GM23338 (cell line): Measurements from ENCODE around the gene CWC15. TPM values are rescaled to one million over a fixed set of nuclear protein-coding genes. Genes with fewer than 3 reads are reported as not detected.
A peak's percentile ranks its signal among the peaks of the same experiment; 100 is the strongest.
"Not testable (repeated sequence)": the region's sequence is repeated elsewhere in the genome, so short reads cannot be mapped to it uniquely, and the experiment has no call there.

Experiments
- ATAC-seq: fragments of 200-7000 bp; cut with Tn5 transposase; 3 replicates; pipeline ENCODE4 v1.9.1; 2020
- DNase-seq: peaks from one replicate; pipeline ENCODE4 v3.0.0-alpha.2; 2015; ENCODE audit warnings: low spot score
- H2AFZ ChIP-seq: fragments of 200-600 bp; sonication (generic); 2 replicates; pipeline ENCODE4 v1.8.0; 2016; ENCODE audit warnings: antibody characterized with exemption, mild to moderate bottlenecking, moderate library complexity
- H3F3A ChIP-seq: fragments of 200-600 bp; sonication (generic); replicated peaks from 2 replicates; pipeline ENCODE4 v1.8.0; 2017; ENCODE audit warnings: antibody characterized with exemption, mixed run types, low read depth
- H3K27ac ChIP-seq: fragments of 200-600 bp; sonication (generic); 2 replicates; pipeline ENCODE4 v1.6.1; 2016; ENCODE audit warnings: low read depth
- H3K27me3 ChIP-seq: fragments of 200-600 bp; sonication (generic); 2 replicates; pipeline ENCODE4 v1.8.0; 2016; ENCODE audit warnings: mild to moderate bottlenecking, mixed run types, moderate library complexity; ENCODE audit not compliant: insufficient read depth
- H3K36me3 ChIP-seq: fragments of 200-600 bp; sonication (generic); 2 replicates; pipeline ENCODE4 v1.8.0; 2016; ENCODE audit warnings: mild to moderate bottlenecking; ENCODE audit not compliant: insufficient read depth
- H3K4me1 ChIP-seq: fragments of 200-600 bp; sonication (generic); 2 replicates; pipeline ENCODE4 v1.8.0; 2016; ENCODE audit warnings: mild to moderate bottlenecking, moderate library complexity; ENCODE audit not compliant: insufficient read depth
- H3K4me2 ChIP-seq: fragments of 200-600 bp; sonication (generic); 2 replicates; pipeline ENCODE4 v1.7.1; 2017; ENCODE audit warnings: mixed run types
- H3K4me3 ChIP-seq: fragments of 200-600 bp; sonication (generic); 2 replicates; pipeline ENCODE4 v1.6.1; 2016; ENCODE audit warnings: mixed run types
- H3K79me2 ChIP-seq: fragments of 200-600 bp; sonication (generic); replicated peaks from 2 replicates; pipeline ENCODE4 v1.8.0; 2017; ENCODE audit warnings: mild to moderate bottlenecking; ENCODE audit not compliant: insufficient read depth
- H3K9me2 ChIP-seq: fragments of 200-600 bp; sonication (generic); 2 replicates; pipeline ENCODE4 v1.8.0; 2017; ENCODE audit not compliant: insufficient read depth
- H4K20me1 ChIP-seq: fragments of 200-600 bp; sonication (generic); replicated peaks from 2 replicates; pipeline ENCODE4 v1.8.0; 2017; ENCODE audit warnings: mild to moderate bottlenecking; ENCODE audit not compliant: insufficient read depth
- H3K27ac Mint-ChIP-seq: 2 replicates; pipeline ENCODE4 v1.8.0; 2020; ENCODE audit warnings: inconsistent platforms, mild to moderate bottlenecking, moderate library complexity, mixed read lengths
- H3K27me3 Mint-ChIP-seq: 3 replicates; pipeline ENCODE4 v1.8.0; 2022; ENCODE audit warnings: low read depth, mild to moderate bottlenecking, moderate library complexity, mixed read lengths, inconsistent platforms; ENCODE audit not compliant: insufficient read depth, poor library complexity
- H3K36me3 Mint-ChIP-seq: 3 replicates; pipeline ENCODE4 v1.8.0; 2021; ENCODE audit warnings: low read depth, mild to moderate bottlenecking, inconsistent platforms, moderate library complexity, mixed read lengths
- H3K4me1 Mint-ChIP-seq: 3 replicates; pipeline ENCODE4 v1.8.0; 2020; ENCODE audit warnings: mild to moderate bottlenecking, inconsistent platforms, mixed read lengths
- H3K4me3 Mint-ChIP-seq: 3 replicates; pipeline ENCODE4 v1.8.0; 2021; ENCODE audit warnings: moderate library complexity, mild to moderate bottlenecking, inconsistent platforms, mixed read lengths
- H3K9me3 Mint-ChIP-seq: 3 replicates; pipeline ENCODE4 v1.8.0; 2020; ENCODE audit warnings: moderate library complexity, mild to moderate bottlenecking, inconsistent platforms, mixed read lengths
- EZH2 ChIP-seq: fragments of 200-600 bp; sonication (generic); IDR thresholded peaks from one replicate; pipeline ENCODE4 v1.8.0; 2017; ENCODE audit warnings: antibody characterized with exemption, mild to moderate bottlenecking, low read depth; ENCODE audit not compliant: unreplicated experiment
- POLR2AphosphoS5 ChIP-seq: IDR thresholded peaks from 2 replicates; pipeline ENCODE4 v1.6.1; 2016; ENCODE audit warnings: antibody characterized with exemption, low read depth
- STAT1 ChIP-seq: IDR thresholded peaks from one replicate; pipeline ENCODE4 v1.6.1; 2016; ENCODE audit warnings: antibody characterized with exemption; ENCODE audit not compliant: unreplicated experiment
- ZNF114 ChIP-seq: fragments of 250-450 bp; sonication (Bioruptor Pico); IDR thresholded peaks from 2 replicates; pipeline ENCODE4 v1.5.0; 2020; ENCODE audit warnings: mild to moderate bottlenecking, moderate library complexity
- ZNF331 ChIP-seq: fragments of 250-450 bp; sonication (Bioruptor Pico); IDR thresholded peaks from 2 replicates; pipeline ENCODE4 v1.5.0; 2020; ENCODE audit warnings: low read depth, mild to moderate bottlenecking, moderate library complexity
- polyA plus RNA-seq: library from polyadenylated mRNA; unstranded; fragments of >200 nt; fragmentation: Nextera tagmentation; extraction: Ambion mirVana; gene quantifications from 2 replicates; pipeline ENCODE4 v1.2.1, GENCODE V29; 2016
- total RNA-seq: library from RNA; depleted of rRNA; stranded (reverse); fragments of >200 nt; shearing (Covaris generic); gene quantifications from 2 replicates; pipeline ENCODE4 v1.2.3, GENCODE V29; 2014
- TF ChIP-seq, protein P1 (sequence below): fragments of 250-450 bp; sonication (Bioruptor Pico); IDR thresholded peaks from 2 replicates; pipeline ENCODE4 v1.5.0; 2020; ENCODE audit warnings: mild to moderate bottlenecking, moderate library complexity

Gene CWC15
- total and polyA plus RNA-seq, 2 experiments from 2014 or later: 31.9 to 168 TPM

DNA sequence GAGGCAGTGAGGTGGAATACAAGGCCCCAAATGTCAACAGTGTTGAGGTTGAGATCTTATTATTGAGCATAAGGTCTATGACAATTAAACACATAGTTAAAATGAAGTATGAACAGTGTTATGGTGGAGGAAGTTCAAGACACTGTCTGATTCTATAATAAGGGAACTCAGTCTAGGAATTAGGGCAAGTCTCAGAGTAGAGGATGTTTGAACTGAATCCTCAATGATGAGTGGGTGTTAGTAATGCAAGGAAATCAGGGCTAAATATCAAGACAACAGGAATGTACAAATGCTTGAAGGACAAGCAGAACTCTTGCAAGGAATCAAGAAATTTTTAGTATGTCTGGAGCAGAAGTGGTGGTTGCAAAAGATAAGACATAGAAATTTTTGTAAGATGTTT is 53.0 kb downstream of the CWC15 start:
- Histone ChIP-seq H3K27ac (no peak overlapping the region), H3F3A (no peaks in the 10 kb centered on the region), H3K27me3 (no peaks in the 10 kb centered on the region), H3K4me1 (no peaks in the 10 kb centered on the region), H3K4me3 (no peak overlapping the region), H4K20me1 (no peaks in the 10 kb centered on the region; the same call in 1 of the 2 replicates), H2AFZ (no peak overlapping the region), H3K4me2 (no peak overlapping the region), H3K79me2 (no peaks in the 10 kb centered on the region), H3K9me2 (no peaks in the 10 kb centered on the region), H3K36me3 (no peaks in the 10 kb centered on the region)
- Mint-ChIP-seq H3K4me1 (peaks cover 4% of the 10 kb centered on the region; the same call in 1 of the 3 replicates), H3K27ac (no peak overlapping the region), H3K27me3 (no peaks in the 10 kb centered on the region), H3K9me3 (no peaks in the 10 kb centered on the region), H3K4me3 (no peak overlapping the region), H3K36me3 (no peaks in the 10 kb centered on the region)
- no peak for TF ChIP-seq ZNF331 (CRISPR knock-in tag)
- no peak for TF ChIP-seq EZH2
- TF ChIP-seq POLR2AphosphoS5: no peak
- TF ChIP-seq STAT1: no peak
- TF ChIP-seq, protein P1, sequence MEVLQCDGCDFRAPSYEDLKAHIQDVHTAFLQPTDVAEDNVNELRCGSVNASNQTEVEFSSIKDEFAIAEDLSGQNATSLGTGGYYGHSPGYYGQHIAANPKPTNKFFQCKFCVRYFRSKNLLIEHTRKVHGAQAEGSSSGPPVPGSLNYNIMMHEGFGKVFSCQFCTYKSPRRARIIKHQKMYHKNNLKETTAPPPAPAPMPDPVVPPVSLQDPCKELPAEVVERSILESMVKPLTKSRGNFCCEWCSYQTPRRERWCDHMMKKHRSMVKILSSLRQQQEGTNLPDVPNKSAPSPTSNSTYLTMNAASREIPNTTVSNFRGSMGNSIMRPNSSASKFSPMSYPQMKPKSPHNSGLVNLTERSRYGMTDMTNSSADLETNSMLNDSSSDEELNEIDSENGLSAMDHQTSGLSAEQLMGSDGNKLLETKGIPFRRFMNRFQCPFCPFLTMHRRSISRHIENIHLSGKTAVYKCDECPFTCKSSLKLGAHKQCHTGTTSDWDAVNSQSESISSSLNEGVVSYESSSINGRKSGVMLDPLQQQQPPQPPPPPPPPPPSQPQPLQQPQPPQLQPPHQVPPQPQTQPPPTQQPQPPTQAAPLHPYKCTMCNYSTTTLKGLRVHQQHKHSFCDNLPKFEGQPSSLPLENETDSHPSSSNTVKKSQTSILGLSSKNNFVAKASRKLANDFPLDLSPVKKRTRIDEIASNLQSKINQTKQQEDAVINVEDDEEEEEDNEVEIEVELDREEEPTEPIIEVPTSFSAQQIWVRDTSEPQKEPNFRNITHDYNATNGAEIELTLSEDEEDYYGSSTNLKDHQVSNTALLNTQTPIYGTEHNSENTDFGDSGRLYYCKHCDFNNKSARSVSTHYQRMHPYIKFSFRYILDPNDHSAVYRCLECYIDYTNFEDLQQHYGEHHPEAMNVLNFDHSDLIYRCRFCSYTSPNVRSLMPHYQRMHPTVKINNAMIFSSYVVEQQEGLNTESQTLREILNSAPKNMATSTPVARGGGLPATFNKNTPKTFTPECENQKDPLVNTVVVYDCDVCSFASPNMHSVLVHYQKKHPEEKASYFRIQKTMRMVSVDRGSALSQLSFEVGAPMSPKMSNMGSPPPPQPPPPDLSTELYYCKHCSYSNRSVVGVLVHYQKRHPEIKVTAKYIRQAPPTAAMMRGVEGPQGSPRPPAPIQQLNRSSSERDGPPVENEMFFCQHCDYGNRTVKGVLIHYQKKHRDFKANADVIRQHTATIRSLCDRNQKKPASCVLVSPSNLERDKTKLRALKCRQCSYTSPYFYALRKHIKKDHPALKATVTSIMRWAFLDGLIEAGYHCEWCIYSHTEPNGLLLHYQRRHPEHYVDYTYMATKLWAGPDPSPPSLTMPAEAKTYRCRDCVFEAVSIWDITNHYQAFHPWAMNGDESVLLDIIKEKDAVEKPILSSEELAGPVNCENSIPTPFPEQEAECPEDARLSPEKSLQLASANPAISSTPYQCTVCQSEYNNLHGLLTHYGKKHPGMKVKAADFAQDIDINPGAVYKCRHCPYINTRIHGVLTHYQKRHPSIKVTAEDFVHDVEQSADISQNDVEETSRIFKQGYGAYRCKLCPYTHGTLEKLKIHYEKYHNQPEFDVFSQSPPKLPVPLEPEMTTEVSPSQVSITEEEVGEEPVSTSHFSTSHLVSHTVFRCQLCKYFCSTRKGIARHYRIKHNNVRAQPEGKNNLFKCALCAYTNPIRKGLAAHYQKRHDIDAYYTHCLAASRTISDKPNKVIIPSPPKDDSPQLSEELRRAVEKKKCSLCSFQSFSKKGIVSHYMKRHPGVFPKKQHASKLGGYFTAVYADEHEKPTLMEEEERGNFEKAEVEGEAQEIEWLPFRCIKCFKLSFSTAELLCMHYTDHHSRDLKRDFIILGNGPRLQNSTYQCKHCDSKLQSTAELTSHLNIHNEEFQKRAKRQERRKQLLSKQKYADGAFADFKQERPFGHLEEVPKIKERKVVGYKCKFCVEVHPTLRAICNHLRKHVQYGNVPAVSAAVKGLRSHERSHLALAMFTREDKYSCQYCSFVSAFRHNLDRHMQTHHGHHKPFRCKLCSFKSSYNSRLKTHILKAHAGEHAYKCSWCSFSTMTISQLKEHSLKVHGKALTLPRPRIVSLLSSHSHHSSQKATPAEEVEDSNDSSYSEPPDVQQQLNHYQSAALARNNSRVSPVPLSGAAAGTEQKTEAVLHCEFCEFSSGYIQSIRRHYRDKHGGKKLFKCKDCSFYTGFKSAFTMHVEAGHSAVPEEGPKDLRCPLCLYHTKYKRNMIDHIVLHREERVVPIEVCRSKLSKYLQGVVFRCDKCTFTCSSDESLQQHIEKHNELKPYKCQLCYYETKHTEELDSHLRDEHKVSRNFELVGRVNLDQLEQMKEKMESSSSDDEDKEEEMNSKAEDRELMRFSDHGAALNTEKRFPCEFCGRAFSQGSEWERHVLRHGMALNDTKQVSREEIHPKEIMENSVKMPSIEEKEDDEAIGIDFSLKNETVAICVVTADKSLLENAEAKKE (CRISPR knock-in tag): no peak
- TF ChIP-seq ZNF114: no peak
- DNase-seq (no peak), ATAC-seq (no peak)

DNA sequence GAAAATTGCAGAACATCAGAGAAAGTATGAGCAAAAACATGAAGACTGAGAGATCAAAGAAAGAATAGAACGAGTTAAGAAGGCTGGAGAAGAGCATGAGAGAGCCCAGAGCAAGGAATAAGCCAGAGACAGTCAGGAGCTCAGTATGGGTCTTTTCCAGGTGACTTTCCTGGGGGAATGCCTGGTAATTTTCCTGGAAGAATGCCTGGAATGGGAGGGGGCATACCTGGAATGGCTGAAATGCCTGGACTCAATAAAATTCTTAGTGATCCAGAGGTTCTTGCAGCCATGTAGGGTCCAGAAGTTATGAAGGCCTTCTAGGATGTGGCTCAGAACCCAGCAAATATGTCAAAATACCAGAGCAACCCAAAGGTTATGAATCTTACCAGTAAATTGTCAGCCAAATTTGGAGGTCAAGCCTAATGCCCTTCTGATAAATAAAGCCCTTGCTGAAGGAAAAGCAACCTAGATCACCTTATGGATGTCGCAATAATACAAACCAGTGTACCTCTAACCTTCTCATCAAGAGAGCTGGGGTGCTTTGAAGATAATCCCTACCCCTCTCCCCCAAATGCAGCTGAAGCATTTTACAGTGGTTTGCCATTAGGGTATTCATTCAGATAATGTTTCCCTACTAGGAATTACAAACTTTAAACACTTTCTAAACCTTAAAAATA is 59.5 kb downstream of the CWC15 start:
- not testable (repeated sequence) for H3K9me2 ChIP-seq, H3K27ac ChIP-seq, H3K36me3 ChIP-seq, H3K9me3 Mint-ChIP-seq, H3K36me3 Mint-ChIP-seq, H3K27ac Mint-ChIP-seq, ATAC-seq, H3K4me3 Mint-ChIP-seq, H4K20me1 ChIP-seq, H3K79me2 ChIP-seq, H3K4me2 ChIP-seq, H3K27me3 ChIP-seq, H3K4me1 ChIP-seq, H2AFZ ChIP-seq, H3K4me3 ChIP-seq, H3K4me1 Mint-ChIP-seq, H3K27me3 Mint-ChIP-seq, H3F3A ChIP-seq
- peak; percentile 26 for DNase-seq
